Calu3 (cell line): ENCODE measurements around the gene GNB1. TPM values are rescaled to one million over a fixed set of nuclear protein-coding genes. Genes with fewer than 3 reads are reported as not detected.

Experiments used
- BruUV-seq: library from RNA; stranded (reverse); fragments of 400-500 nt; replicated peaks from 2 replicates; lab custom pipeline; 2021; lab: Mats Ljungman, UMichigan
- CTCF ChIA-PET: fragments of 300-600 bp; sonication (Branson Sonifier 250); formaldehyde crosslinking; loops from one replicate; lab custom pipeline; 2022; ENCODE audit warnings: antibody characterized with exemption; lab: Charles Lee
- DNase-seq: peaks from one replicate; pipeline ENCODE4 v3.0.0; 2022
- H3K27ac Mint-ChIP-seq: one replicate; pipeline ENCODE4 v1.8.0; 2022; ENCODE audit warnings: mixed read lengths; ENCODE audit not compliant: unreplicated experiment
- H3K27me3 Mint-ChIP-seq: one replicate; pipeline ENCODE4 v1.8.0; 2022; ENCODE audit warnings: mixed read lengths; ENCODE audit not compliant: unreplicated experiment
- H3K36me3 Mint-ChIP-seq: one replicate; pipeline ENCODE4 v1.8.0; 2022; ENCODE audit warnings: mild to moderate bottlenecking, moderate library complexity, mixed read lengths; ENCODE audit not compliant: insufficient read depth, unreplicated experiment
- H3K4me1 Mint-ChIP-seq: one replicate; pipeline ENCODE4 v1.8.0; 2022; ENCODE audit warnings: mild to moderate bottlenecking, low read depth, mixed read lengths; ENCODE audit not compliant: unreplicated experiment
- H3K4me3 Mint-ChIP-seq: one replicate; pipeline ENCODE4 v1.8.0; 2022; ENCODE audit warnings: mild to moderate bottlenecking, low read depth, moderate library complexity, mixed read lengths; ENCODE audit not compliant: unreplicated experiment
- H3K9me3 Mint-ChIP-seq: one replicate; pipeline ENCODE4 v1.8.0; 2022; ENCODE audit warnings: low read depth, mixed read lengths; ENCODE audit not compliant: unreplicated experiment
- CTCF ChIP-seq: fragments of 200-600 bp; IDR thresholded peaks from one replicate; pipeline ENCODE4 v1.8.0; 2022; ENCODE audit warnings: antibody characterized with exemption; ENCODE audit not compliant: unreplicated experiment
- intact Hi-C: fragments of 100-400 bp; cut with micrococcal nuclease; formaldehyde crosslinking; loops from one replicate; pipeline ENCODE4 v1.10.0; 2022; ENCODE audit not compliant: unreplicated experiment
- total RNA-seq: library from RNA; stranded (reverse); gene quantifications from 2 replicates; pipeline ENCODE4 v1.2.3, GENCODE V29; 2022

The GNB1 gene
- total RNA-seq, 1 experiment from 2014 or later: 252 TPM

DNA sequence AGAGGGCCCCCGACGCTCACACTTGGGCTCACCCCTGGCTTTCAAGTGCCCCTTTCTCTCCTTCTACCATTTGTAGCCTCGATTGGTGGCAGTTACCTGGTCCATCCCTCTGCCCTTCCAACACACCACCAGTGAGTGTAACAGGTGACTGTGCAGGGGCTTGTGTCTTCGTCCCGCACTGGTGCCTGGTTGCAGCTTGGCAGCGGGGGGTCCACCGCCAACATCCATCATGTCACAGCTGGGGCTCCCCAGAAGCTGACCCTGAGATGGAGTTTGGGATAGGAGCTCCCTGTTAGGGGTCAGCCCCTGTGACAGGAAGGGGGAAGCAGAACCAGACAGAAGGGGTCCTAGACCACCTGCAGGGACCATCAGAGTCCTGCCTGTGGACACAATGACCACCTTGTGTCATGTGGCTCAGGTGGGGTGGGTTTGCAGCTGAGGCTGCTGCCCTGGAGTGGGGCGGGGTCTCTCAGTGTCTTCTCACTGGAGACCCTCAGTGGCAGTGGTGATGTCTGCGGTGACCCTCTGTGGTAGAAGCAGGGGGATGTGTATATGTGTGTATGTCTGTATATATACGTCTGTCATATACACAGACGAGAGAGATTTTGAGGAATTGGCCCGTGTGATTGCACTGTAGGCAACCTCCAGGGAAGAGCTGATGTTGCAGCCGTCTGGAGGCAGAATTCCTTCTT lies 20.6 kb upstream of the GNB1 start:
- H3K9me3 Mint-ChIP-seq: no peaks in the 10 kb centered on the region
- no TSS peak for BruUV-seq

DNA sequence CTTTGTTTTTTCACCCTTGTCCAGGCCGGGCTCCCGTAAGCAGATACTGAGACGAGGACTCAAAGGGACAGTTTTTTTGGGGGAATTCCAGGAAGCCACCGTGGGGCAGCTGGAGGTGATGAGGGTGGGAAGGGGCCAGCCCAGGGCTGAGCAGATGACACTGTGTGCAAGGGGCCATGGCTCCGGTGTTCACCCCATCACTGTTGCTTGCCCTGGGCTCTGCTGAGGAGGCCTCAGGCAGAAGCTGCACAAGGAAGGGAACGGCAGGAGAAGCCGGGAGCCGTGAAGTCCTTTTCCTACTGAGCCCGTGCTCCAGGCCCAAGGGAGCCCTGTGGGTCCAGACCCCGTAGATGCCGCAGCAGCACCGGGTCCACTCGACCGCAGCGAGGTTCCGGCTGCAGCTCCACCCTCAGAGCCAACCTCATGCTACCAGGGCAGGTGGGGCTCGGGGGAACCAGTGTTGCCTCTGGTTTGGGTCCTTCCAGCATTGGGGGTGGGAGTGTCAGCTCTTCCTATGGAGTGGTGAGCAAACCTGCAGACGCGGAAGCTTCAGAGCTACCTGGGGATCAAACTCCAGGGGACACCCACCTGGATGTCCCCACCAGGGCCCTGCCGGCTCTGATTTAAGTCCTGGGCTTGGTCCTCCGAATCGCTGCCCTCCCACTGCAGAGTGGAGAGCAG lies 19.9 kb upstream of the GNB1 start:
- intact Hi-C loops: no loop called here
- no peak for TF ChIP-seq CTCF
- H3K27ac Mint-ChIP-seq: peak overlapping the region; percentile 74
- peak overlapping the region; percentile 66 for H3K4me3 Mint-ChIP-seq
- BruUV-seq: no TSS peak
- peaks cover 13% of the 10 kb centered on the region for H3K27me3 Mint-ChIP-seq
- no peaks in the 10 kb centered on the region for H3K9me3 Mint-ChIP-seq
- H3K4me1 Mint-ChIP-seq: peaks cover 5% of the 10 kb centered on the region
- DNase-seq: no peak
- H3K36me3 Mint-ChIP-seq: peaks cover 15% of the 10 kb centered on the region
- CTCF ChIA-PET: interaction anchor here (0.5 kb wide), 1 partner anchor 132 kb away, joined by 5 read pairs; no protein-coding TSS in a partner anchor

More for the DNA sequence above, 20.6 kb upstream of the GNB1 start:
- intact Hi-C loops: no loop called here
- H3K36me3 Mint-ChIP-seq: peaks cover 19% of the 10 kb centered on the region
- CTCF ChIA-PET: no interaction called here
- H3K4me3 Mint-ChIP-seq: no peak overlapping the region
- peaks cover 5% of the 10 kb centered on the region for H3K4me1 Mint-ChIP-seq
- H3K27me3 Mint-ChIP-seq: peaks cover 13% of the 10 kb centered on the region
- no peak for TF ChIP-seq CTCF
- H3K27ac Mint-ChIP-seq: no peak overlapping the region
- no peak for DNase-seq

DNA sequence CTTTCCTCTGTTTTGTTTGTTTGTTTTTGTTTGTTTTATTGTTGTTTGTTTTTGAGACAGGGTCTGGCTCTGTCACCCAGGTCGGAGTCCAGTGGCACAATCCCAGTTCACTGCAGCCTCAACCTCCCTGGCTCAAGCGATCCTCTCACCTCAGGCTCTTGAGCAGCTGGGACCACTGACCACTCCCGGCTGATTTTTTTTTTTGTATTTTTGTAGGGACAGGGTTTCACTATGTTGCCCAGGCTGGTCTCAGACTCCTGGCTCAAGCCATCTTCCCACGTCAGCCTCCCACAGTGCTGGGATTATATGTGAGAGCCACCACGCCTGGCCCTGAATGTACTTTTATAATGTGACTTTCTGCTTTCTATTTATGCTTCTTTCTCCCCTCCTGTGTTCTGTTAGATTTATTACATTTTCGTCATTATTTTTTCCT lies 19.2 kb upstream of the GNB1 start:
- intact Hi-C loops: no loop called here
- CTCF ChIA-PET: interaction anchor here (0.5 to 2.4 kb wide), 2 partner anchors 11 to 133 kb away, joined by 5 to 6 read pairs; no protein-coding TSS in a partner anchor
- H3K36me3 Mint-ChIP-seq: peaks cover 14% of the 10 kb centered on the region
- BruUV-seq: no TSS peak
- H3K27ac Mint-ChIP-seq: peak overlapping the region; percentile 74
- H3K4me3 Mint-ChIP-seq: peak overlapping the region; percentile 66
- TF ChIP-seq CTCF: no peak
- H3K9me3 Mint-ChIP-seq: no peaks in the 10 kb centered on the region
- DNase-seq: no peak
- H3K4me1 Mint-ChIP-seq: peaks cover 5% of the 10 kb centered on the region
- H3K27me3 Mint-ChIP-seq: peaks cover 13% of the 10 kb centered on the region

DNA sequence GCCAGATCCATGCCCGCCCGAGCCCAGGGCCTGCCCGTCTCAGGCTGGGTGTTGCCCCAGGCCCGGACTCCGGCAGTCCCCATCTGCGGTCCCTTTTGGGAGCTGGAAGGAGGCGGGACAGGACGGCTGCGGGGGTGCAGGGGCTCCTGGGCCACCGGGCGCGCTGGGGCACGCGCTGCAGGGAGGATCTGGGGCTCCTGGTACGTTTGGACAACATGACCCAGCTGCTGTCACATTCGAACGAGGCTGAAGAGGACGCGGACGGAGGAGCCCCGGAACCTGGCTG lies 17.6 kb upstream of the GNB1 start:
- Mint-ChIP-seq H3K4me1 (peaks cover 5% of the 10 kb centered on the region), H3K4me3 (peak overlapping the region; percentile 66), H3K9me3 (no peaks in the 10 kb centered on the region), H3K36me3 (peaks cover 14% of the 10 kb centered on the region), H3K27ac (no peak overlapping the region), H3K27me3 (peaks cover 4% of the 10 kb centered on the region)
- CTCF ChIA-PET: interaction anchor here (0.6 to 2.4 kb wide), 5 partner anchors 8 to 136 kb away, joined by 3 to 6 read pairs (median 4); no protein-coding TSS in a partner anchor
- DNase-seq: no peak
- no peak for TF ChIP-seq CTCF
- intact Hi-C loops: loop anchor here (10.0 kb wide), 1 partner anchor 124 kb away; no protein-coding TSS in a partner anchor
- no TSS peak for BruUV-seq
